ENCODE measurements around the gene EGFL7.
"Not testable (repeated sequence)": the region's sequence is repeated elsewhere in the genome, so short reads cannot be mapped to it uniquely, and the experiment has no call there.

Gene EGFL7

DNA sequence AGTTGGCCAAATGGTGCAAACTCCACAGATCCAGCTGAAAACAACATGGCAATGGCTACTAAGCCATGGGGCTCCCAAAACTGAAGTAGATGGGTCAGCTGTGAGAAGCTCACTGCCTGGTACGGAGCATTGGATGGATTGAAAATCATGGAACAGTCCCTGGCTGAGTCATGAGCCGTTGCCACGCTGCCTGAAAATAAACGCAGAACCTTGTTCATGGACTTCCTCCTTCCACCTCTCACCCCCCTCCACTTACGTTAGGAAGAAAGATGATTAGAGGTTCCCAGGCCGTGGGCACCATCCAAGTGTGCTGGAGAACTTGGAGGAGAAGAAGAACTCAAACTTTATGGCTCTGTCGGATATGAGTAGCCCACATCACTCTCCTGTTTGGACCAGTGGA, 42.8 kb downstream of the EGFL7 start:
- DNase-seq: no peak

DNA sequence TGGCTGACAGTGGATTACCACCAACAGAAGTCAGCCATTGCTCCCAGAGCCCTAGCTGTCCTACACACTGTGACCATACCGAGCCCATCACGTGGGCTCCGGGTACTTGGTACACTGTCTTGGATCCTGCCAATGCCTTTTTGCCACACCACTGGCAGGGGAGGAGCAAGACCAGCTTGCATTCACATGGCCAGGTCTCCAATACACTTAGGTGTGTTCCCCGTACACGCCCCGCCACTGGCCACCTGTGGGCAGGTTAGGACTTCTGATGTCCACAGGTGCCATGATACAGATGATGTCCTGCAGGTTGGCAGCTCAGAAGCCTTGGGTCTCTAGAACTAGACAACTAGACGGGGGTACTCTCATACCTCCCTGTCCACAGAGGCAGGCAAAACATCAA, 44.3 kb downstream of the EGFL7 start:
- no peak for DNase-seq

DNA sequence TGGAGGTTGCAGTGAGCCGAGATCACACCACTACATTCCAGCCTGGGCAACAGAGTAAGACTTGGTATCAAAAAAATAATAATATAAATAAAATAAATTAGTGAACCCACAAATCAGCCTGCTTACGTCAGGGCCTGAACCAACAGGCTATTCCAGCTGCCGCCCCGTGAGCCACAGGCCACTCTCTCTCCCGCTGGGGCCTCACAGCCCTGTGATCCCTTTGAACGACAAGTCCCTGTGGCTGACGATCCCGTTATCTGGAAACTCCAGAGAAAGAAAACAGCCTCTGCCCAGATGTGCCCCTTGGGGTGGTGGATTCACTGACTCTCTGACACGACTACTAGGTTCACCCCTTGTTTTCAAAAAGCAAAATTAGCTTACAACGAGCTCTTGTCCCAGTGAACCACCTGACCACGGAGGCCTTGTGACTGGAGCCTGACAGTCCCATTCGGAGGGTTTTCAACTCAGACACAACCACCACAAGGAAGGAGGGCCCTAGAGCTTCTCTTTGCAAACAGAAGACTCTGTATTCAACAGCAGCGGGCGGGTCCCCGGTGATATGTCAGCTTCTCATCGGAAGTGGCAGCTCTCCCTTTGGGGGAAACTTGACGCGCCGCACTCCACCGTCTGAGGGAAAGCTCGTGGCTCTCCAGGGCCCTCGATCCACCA, 45.3 kb downstream of the EGFL7 start:
- no peak for DNase-seq

DNA sequence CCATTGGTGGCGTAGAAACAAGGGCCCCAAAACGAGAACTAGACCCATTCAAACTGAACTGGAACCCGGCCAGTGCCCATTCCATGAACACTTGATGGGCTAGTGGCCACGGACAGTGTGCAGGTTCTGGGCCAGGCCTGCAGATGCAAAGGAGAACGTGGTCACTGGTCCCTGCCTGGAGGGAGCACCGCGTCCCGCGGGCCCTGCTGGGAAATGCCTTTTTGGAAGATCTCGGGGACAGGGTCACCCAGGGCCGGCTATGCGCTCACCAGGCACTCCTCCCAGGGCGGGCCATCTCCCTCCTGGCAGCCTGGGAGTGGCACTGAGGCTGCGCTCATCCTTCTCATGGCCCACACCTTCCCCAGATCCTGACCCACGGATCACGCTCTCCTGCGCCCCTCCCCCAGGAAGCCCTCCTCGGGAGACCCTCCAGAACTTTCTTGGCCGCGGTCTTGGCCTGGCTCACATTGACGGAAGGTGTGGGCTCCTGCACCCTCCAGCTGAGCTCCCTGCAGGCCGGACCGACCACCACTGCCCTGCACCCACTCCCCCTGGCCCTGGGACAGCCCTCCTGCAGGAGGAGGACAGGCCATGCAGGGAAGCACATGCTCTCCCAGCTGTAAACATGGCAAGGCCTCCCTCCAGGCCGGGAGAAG, 46.9 kb downstream of the EGFL7 start:
- DNase-seq: no peak

DNA sequence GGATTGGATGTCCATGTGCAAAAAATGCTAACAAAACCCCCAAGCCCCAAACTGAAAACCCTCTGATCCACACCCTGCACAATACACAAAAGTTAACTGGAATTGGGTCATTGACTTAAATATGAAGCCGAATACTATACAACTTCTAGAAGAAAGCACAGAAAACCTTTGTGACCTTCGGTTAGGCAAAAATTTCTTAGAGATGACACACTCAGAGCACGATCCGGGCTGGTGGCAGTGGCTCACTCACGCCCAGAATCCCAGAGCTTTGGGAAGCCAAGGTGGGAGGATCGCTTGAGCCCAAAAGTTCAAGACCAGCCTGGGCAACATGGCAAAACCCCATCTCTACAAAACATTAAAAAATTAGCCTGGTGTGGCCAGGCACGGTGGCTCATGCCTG, 47.8 kb downstream of the EGFL7 start:
- DNase-seq: no peak

DNA sequence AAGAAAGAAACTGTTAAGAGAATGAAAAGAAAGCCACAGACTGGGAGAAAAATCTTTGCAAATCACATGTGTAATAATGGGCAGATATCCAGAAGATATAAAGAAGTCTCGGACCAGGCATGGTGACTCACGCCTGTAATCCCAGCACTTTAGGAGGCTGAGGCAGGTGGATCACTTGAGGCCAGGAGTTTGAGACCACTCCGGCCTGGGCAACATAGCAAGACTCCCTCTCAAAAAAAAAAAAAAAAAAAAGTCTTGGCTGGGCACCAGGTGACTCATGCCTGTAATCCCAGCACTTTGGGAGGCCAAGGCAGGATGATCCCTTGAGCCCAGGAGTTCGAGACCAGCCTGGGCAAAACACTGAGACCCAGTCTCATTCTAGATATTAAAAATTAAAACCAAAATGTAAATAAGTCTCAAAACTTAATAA, 48.5 kb downstream of the EGFL7 start:
- DNase-seq: not testable (repeated sequence)

DNA sequence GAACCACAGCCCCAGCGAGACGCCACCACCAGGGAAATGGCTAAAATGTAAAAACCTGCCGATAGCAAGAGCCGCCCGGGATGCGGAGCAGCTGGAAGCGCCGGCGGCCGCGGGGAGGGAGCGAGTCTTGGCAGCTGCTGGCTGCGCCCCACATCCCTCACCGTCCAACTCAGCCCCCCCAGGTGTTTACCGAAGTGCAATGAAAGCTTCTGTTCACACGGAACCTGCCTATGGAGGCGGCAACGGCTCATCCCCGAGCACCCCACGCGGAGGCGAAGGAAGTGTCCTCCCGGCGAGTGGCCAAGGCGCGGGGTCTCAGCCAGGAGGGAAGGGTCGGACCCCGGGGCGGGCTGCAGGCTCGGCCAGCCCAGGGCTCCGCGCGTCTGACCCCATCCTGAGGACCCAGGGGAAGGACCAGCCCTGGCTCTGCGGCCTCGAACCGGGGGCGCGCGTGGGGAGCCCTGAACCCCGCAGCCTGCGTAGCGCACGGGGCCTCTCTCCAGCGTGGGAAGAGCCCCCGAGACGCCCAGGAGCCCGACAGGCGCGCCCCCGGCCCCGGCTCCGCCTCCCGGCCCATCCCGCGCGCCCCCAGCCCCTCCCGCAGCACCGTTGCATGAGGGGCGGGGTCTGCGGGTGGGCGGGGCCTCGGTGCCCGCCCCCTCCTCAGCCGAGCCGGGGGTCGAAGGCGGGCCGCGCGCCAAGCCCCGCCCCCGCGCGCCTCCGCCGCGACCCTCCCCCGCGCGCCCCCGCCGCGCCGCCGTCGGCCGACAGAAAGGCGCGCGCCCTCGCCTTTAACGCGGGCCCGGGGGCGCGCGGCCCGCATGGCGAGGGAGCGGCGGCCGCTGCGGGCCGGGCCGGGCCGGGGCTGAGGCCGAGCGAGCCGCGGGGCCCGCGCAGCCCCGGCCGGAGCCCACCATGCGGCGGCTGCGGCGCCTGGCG, 49.3 kb downstream of the EGFL7 start, which contains the start of gene DIPK1B:
Gene DIPK1B, plus strand, starts transcription at position 822 of the 939 bp plus-strand sequence. Its CDS starts 94 bp downstream, at position 916.
- no peak for DNase-seq

DNA sequence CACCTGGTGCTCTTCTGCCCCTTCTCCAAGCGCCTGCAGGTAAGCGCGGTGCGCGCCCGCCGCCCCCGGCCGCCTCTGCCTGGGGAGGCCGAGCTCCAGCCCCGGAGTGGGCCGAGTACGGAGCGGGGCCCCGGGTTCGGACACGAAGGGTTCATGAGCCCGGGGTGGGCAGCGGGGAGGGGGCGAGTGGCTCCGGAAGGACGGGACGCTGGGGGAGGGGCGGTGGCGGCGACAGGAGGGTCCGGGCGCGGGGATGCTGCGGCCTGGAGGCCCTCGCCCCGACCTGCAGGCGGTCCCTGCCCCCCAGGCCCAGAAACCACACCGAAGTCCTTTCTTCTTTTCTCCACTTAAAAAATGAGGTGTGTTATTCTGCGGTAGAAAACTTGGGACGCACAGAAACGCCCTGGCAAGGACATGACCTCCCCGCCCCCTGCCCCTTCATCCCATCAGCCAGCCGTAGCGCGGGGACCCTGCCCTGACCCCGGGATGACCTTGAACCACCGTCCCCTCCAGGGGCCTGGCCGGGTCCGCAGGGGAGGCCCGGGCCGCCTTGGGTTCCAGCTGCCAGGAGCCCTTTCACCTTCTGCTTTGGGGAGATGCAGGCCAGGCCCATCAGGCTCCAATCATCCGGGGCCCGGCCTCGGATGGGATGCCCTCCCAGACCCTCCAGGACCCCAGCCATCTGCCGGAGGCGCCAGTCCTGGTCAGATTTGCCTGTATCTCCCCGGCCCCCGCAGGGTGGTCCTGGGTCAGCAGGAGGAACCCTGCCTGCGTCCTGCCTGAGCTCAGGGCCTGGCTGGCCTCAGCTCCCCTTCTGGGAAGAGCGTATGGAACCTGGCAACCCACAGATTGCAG, 50.2 kb downstream of the EGFL7 start:
- no peak for DNase-seq

DNA sequence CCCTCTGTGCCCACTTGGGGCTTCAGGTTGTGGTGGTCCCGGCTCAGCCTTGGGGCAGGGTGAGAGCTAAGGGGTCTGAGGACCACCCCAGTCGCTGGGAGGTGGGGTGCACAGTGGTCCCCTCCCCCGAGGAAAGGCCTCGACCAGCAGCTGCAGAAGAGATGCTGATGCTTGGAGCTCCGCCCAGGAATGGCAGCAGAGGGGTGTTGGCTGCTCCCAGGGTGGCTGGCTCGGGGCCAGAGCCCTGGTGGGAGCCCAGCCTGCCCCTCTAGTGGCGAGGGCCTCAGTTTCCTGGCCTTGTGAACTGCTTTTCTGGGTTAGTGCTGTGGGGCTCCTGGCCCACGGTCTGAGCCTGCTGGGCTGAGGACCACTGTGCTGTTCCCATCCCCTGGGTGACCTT, 50.8 kb downstream of the EGFL7 start:
- no peak for DNase-seq

DNA sequence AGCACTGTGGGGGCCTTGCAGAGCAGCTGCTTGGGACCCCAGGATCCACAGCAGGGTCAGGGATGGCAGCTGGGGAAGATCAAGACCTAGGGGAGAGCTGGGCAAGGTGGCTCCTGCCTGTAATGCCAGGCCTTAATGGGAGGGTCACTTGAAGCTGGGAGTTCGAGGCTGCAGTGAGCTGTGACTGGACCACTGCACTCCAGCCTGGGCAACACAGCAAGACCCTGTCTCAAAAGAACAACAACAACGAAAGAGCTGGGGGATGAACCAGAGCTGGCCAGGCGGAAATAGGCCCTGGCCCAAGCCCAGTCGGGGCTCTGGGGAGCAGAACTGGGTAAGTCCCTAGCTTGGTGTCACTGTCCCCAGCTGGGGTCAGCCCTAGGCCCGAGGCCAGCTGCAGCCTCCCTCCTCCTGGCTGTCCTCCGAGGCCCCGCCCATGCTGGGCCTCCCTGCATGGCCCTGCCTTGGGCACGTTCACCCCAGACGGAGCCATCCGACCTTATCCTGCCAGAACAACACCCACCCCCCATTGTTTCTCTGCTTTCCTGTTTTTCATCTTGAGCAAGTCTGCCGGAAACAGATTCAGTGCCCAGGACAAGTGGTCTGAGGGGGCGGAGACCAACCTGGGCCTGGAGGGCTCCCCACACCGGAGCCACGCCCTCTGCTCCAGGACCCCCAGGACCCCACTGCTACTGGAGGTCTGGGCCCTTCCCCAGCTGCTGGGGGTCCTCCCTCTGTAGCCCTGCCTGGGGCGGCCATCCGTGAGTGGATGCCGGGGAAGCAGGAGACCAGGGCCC, 51.6 kb downstream of the EGFL7 start:
- DNase-seq: no peak

DNA sequence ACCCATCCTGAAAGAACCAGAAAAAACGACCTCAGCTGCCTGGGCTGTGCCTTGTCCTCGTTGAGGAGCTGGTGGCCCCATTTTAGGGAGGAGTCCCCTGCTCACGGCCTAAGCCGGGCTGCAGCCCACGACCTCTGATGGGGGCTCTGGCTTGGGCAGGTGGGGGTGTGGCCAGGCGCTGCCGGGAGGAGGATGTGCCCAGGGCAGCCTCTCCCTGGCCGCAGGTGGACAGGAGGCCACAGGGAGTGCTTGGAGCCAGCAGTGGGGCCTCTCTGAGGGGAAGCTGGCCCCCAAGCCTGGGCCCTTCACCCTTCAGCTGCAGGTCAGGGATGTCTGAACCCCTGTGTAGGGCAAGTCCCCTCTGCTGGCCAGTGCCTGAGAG, 52.2 kb downstream of the EGFL7 start:
- DNase-seq: no peak

DNA sequence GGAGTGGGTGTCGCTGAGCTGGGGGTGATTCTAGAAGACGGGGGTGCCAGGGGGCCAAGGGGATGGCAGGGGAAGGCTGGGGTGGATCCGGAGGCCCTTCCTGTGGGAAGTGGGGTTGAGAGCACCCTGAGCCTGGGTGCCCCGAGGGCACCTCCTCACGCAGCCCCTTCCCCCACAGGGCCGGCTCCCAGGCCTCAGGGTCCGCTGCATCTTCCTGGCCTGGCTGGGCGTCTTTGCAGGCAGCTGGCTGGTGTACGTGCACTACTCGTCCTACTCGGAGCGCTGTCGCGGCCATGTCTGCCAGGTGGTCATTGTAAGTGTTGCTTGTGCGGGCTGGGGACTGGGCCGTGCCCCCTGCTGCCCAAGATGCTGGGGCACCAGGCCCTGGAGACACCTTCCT, 54.7 kb downstream of the EGFL7 start:
- no peak for DNase-seq

DNA sequence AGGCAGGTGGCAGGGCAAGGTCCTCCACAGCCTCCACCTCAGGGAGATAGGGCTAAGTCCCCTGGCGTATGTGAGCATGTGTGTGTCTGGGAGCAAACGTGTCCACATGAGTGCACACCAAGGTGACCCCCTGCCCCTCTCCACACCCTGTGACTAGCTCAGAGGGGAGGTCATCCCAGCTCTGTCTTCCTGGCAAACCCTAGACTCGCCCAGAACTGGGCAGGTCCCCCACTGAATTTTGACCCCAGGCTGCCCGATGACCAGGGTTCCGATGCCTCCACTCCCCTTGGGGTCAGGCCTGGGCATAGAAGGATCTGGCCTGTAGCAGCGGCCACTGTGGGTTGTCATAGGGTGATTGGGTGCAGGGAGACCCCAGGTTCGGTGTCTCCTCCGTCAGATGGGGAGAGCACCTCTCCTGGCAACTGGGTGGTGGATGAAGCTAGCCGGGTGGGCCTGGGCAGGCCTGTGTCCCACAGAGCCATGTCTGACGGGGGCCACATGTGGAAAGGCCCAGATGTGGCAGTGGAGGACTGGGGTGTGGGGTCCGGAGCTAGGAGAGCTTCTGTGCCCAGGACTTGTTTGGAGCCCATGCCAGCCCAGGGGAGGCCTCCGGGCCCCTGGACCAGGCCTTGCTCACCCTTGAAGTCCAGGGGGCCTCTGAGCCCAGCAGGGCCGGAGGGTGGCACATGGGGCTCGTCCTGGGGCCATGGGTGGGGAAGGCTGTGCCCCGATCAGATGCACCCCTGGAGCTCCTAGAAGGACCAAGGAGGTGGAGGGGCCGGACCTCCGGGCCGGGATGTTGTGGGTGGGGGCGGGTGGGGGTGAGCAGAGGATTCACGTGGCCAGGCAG, 55.9 kb downstream of the EGFL7 start:
- no peak for DNase-seq

DNA sequence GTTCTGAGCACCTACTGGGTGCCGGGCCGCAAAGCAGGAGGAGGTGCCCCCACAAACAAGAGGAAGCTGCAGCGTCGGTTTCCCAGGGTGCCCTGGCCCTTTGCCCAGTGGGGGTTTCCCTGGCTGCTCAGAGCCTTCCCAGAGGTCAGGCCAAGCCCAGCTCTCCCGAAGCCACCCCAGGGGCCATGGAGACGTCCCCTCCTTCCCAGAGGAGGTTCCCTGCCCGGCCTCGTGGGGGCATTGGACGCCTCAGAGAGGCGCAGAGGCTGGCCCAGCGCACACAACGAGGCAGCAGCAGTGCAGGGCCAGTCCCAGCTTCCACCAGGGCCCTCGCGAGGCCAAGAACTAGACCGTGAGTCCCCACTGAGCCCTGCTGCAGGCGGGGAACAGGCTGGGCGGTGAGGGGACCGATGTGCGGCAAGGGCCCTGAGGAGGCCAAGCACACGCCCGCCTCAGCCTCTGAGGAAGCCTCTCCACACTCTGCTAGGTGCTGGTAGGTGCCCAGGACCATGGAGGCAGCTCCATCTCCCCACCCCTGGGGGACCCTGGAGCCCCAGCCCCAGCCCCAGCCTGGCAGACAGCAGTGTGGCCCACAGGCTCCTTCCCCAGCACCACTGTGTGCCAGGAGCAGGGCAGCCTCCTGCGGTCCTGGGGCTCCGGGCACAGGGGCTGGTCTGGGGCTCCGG, 56.6 kb downstream of the EGFL7 start:
- DNase-seq: peak; percentile 27

DNA sequence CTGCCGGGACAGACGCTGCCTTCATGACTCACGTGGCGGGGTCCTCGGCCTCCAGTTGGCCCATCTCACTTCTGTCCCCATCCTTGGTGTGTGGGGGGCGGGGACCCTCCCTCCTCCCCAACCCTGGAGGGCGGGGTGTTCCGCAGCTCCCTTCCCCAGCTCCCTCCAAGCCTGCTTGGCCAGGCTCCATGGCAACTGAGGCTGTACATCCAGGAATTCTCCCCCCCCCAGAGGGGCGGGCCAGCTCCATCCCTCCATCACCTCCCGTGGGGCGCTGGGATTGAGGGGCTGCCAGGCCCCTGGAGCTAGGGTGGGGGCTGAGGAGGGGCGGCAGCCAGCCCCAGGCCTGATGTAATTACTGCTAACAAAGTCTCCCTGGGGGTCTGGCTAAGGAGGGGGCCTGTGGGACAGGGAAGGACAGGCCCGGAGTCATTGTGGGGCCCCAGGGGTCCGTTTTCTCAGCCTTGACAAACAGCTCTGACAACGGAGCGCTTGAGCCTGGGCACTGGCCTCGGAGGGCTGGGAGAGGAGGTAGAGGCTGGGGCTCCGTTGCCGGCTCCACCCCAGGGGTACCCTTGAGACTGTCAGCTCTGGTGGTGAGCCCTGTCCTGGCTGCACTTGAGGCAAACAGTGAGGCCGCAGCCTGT, 57.7 kb downstream of the EGFL7 start:
- DNase-seq: no peak

DNA sequence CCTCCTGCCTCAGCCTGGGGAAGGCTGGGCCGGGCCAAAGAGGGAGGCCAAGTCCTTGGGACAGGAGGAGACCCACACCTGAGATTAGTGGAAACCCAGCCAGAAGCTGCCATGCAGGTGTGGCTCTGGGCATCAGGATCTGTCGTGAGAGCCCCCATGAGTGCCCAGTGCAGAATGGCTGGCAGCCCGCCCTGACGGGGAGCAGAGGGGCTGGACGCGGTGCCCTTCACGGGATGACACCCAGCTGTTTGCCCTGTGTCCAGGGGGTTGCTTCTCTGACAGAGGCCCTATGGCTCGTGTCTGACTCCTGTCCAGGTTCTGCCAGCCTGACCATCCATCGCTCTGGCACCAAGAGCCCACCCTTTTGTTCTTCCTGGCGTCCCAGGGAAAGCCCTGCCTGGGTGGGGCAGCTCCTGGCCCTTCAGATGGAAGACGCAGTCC, 58.2 kb downstream of the EGFL7 start:
- DNase-seq: no peak

DNA sequence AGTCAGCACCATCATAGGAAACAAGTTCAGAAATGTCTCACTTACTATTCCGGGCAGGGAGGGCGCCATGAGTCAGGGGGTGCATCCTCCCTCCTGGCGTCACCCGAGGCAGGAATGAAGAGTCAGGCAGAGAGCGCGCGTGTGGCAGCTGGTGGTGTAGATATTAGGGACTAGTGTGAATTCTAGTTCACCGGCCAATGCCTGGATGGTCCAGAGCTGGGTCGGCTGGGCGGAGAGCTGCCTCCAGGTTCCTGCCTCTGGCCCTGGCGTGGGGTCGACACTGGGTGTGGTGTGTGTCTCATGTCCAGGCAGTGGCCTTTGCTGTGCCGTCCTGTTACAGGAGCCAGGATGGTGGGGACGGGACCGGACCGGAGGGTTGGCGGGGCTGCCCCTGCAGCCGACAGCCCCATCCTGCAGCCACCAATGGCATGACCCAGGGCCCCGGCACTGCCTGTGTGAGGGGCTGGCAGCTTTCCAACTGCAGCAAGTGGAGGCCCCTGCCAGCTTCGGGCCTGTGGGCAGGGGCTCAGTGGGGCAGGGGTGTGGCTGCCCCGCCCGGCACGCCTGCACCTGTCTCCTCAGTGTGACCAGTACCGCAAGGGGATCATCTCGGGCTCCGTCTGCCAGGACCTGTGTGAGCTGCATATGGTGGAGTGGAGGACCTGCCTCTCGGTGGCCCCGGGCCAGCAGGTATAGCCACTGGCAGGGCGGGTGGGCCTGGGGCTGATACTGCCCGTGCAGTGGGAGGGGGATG, 58.8 kb downstream of the EGFL7 start:
- DNase-seq: no peak

All from CD4-positive, alpha-beta T cell treated with Interleukin-17A for 1 hour (primary cell).